B cell (primary cell): Measurements from ENCODE around the gene MAML3. TPM values are rescaled to one million over a fixed set of nuclear protein-coding genes. Genes with fewer than 3 reads are reported as not detected.

Experiments
- ATAC-seq: fragments of 200-7000 bp; cut with Tn5 transposase; one replicate; pipeline ENCODE4 v1.10.0; 2021; ENCODE audit warnings: low read depth, mild to moderate bottlenecking, moderate number of reproducible peaks, moderate library complexity
- CTCF ChIA-PET: fragments of 350-600 bp; sonication (Branson Sonifier 250); formaldehyde crosslinking; loops from one replicate; lab custom pipeline; 2021; ENCODE audit warnings: antibody characterized with exemption, inconsistent platforms; lab: Charles Lee
- POLR2A ChIA-PET: fragments of 350-600 bp; sonication (Branson Sonifier 250); formaldehyde crosslinking; loops from one replicate; lab custom pipeline; 2021; ENCODE audit warnings: antibody characterized with exemption; lab: Charles Lee
- DNase-seq: peaks from one replicate; pipeline ENCODE4 v3.0.0; 2013
- H2AFZ ChIP-seq: 2 replicates; pipeline ENCODE4 v1.6.1; 2012; ENCODE audit warnings: mild to moderate bottlenecking, low read depth, low read length; ENCODE audit not compliant: insufficient read depth, poor library complexity, severe bottlenecking
- H3K27ac ChIP-seq, 2 donors: 1 replicate in 1 of 2; 2 replicates in 1 of 2; pipeline ENCODE4 v1.5.1; 2012 to 2013; ENCODE audit warnings: low read length in 2 of 2, mild to moderate bottlenecking in 2 of 2, moderate library complexity in 1 of 2
- H3K27me3 ChIP-seq, 4 experiments: fragments of 200-600 bp in 1 of 4; sonication (generic) in 1 of 4; replicated peaks in 1 of 4; 1 replicate in 2 of 4; 2 replicates in 2 of 4; pipeline versions ENCODE4 v1.6.1 to v1.7.0; 2013 to 2016; ENCODE audit warnings: low read length in 3 of 4, mild to moderate bottlenecking in 2 of 4, mixed read lengths in 1 of 4, moderate library complexity in 1 of 4; ENCODE audit not compliant: insufficient read depth in 4 of 4, control insufficient read depth in 3 of 4; ENCODE audit errors: control extremely low read depth in 1 of 4
- H3K36me3 ChIP-seq, 2 experiments: replicated peaks in 1 of 2; 1 replicate in 1 of 2; 2 replicates in 1 of 2; pipeline versions ENCODE4 v1.6.1 to v1.7.1; 2013; ENCODE audit warnings: low read length in 1 of 2; ENCODE audit not compliant: insufficient read depth in 2 of 2, control insufficient read depth in 1 of 2; ENCODE audit errors: control extremely low read depth in 1 of 2, extremely low read depth in 1 of 2
- H3K4me1 ChIP-seq, 2 donors: fragments of 200-600 bp in 1 of 2; sonication (generic) in 1 of 2; 1 replicate in 1 of 2; 2 replicates in 1 of 2; pipeline versions ENCODE4 v1.5.1 to v1.6.1; 2013 to 2017; ENCODE audit warnings: low read length in 2 of 2; ENCODE audit not compliant: control insufficient read depth in 2 of 2, insufficient read depth in 2 of 2
- H3K4me2 ChIP-seq: replicated peaks from 2 replicates; pipeline ENCODE3; 2012; ENCODE audit warnings: mild to moderate bottlenecking, low read depth, low read length; ENCODE audit not compliant: poor library complexity, severe bottlenecking
- H3K4me3 ChIP-seq, 5 experiments: fragments of 200-600 bp in 1 of 5; sonication (generic) in 1 of 5; 1 replicate in 3 of 5; 2 replicates in 2 of 5; pipeline versions ENCODE4 v1.5.1 to v1.7.0; 2011 to 2016; ENCODE audit warnings: low read length in 4 of 5, mild to moderate bottlenecking in 4 of 5, low read depth in 2 of 5, control low read depth in 1 of 5, moderate library complexity in 1 of 5; ENCODE audit not compliant: insufficient read depth in 1 of 5; ENCODE audit errors: control extremely low read depth in 1 of 5, extremely low read depth in 1 of 5
- H3K79me2 ChIP-seq: fragments of 200-600 bp; sonication (generic); one replicate; pipeline ENCODE4 v1.6.0; 2016; ENCODE audit warnings: low read length; ENCODE audit not compliant: control insufficient read depth, insufficient read depth
- H3K9ac ChIP-seq: fragments of 200-600 bp; sonication (generic); 2 replicates; pipeline ENCODE4 v1.6.1; 2017; ENCODE audit warnings: mild to moderate bottlenecking, low read length, moderate library complexity
- H3K9me3 ChIP-seq, 3 donors: one replicate each; pipeline versions ENCODE4 v1.6.1 to v1.7.1; 2013; ENCODE audit warnings: low read length in 2 of 3; ENCODE audit not compliant: control insufficient read depth in 2 of 3, insufficient read depth in 1 of 3; ENCODE audit errors: control extremely low read depth in 1 of 3
- H4K20me1 ChIP-seq: 2 replicates; pipeline ENCODE4 v1.6.0; 2012; ENCODE audit warnings: mild to moderate bottlenecking, low read length; ENCODE audit not compliant: insufficient read depth, control insufficient read depth, poor library complexity, severe bottlenecking
- H3K27ac Mint-ChIP-seq: one replicate; pipeline ENCODE4 v1.8.0; 2021; ENCODE audit warnings: mixed read lengths
- H3K27me3 Mint-ChIP-seq: one replicate; pipeline ENCODE4 v1.8.0; 2021; ENCODE audit warnings: mixed read lengths
- H3K4me1 Mint-ChIP-seq: one replicate; pipeline ENCODE4 v1.8.0; 2021; ENCODE audit warnings: mixed read lengths
- H3K4me3 Mint-ChIP-seq: one replicate; pipeline ENCODE4 v1.8.0; 2021; ENCODE audit warnings: mixed read lengths
- H3K9me3 Mint-ChIP-seq: one replicate; pipeline ENCODE4 v1.8.0; 2022; ENCODE audit warnings: mixed read lengths; ENCODE audit not compliant: insufficient read depth
- CTCF ChIP-seq: fragments of 200-600 bp; IDR thresholded peaks from one replicate; pipeline ENCODE4 v1.8.0; 2022; ENCODE audit warnings: antibody characterized with exemption, mild to moderate bottlenecking
- EZH2 ChIP-seq: IDR thresholded peaks from 2 replicates; pipeline ENCODE4 v1.6.1; 2012; ENCODE audit warnings: borderline replicate concordance, low read depth, mild to moderate bottlenecking, moderate library complexity, low read length; ENCODE audit not compliant: insufficient read depth, poor library complexity, severe bottlenecking
- WGBS: methylation state at CpG from one replicate; pipeline ENCODE4 v1.1.5; 2013; ENCODE audit warnings: missing lambda C conversion rate; ENCODE audit not compliant: insufficient coverage; 5-methylcytosine and 5-hydroxymethylcytosine counted together
- intact Hi-C: fragments of 100-400 bp; cut with micrococcal nuclease; formaldehyde crosslinking; loops from one replicate; pipeline ENCODE4 v1.10.0; 2022
- polyA plus RNA-seq: library from polyadenylated mRNA; depleted of rRNA; stranded (reverse); fragments of >200 nt; gene quantifications from 2 replicates; pipeline ENCODE4 v1.2.3, GENCODE V29; 2012
- total RNA-seq, 2 donors: library from RNA; stranded (reverse); fragments of 120-200 nt in 1 of 2; gene quantifications; 1 replicate in 1 of 2; 2 replicates in 1 of 2; pipeline versions ENCODE4 v1.2.3 to v1.2.4, GENCODE V29; 2013 to 2022

MAML3 gene
- total and polyA plus RNA-seq, 2 donors (not counting 1 experiment from before 2014, with no cell fraction given), result 0.94 to 5.3 TPM

- ChIA-PET POLR2A (no interaction called here), CTCF (interaction anchor here (2.6 kb wide), 1 partner anchor 12 kb away, joined by 11 read pairs; no protein-coding TSS in a partner anchor)
- H2AFZ ChIP-seq, result no peak overlapping the region
- peaks cover 20% of the 10 kb centered on the region for H3K4me1 Mint-ChIP-seq
- no peaks in the 10 kb centered on the region for H3K9me3 ChIP-seq
- peaks cover 0 to 4% (median 2%) of the 10 kb centered on the region in 4 experiments for H3K27me3 ChIP-seq
- no peaks in the 10 kb centered on the region for H3K9me3 Mint-ChIP-seq
- H4K20me1 ChIP-seq, result no peaks in the 10 kb centered on the region
- H3K27ac Mint-ChIP-seq, result no peak overlapping the region
- TF ChIP-seq EZH2 (no peak), CTCF (no peak)
- no peak overlapping the region for H3K9ac ChIP-seq
- H3K4me2 ChIP-seq, result no peak overlapping the region
- DNase-seq (no peak), ATAC-seq (no peak)
- peaks cover 15 to 20% of the 10 kb centered on the region in 2 donors for H3K4me1 ChIP-seq
- H3K27me3 Mint-ChIP-seq, result peaks cover 6% of the 10 kb centered on the region
- no peaks in the 10 kb centered on the region for H3K79me2 ChIP-seq
- H3K27ac ChIP-seq, result no peak overlapping the region
- intact Hi-C loops, result no loop called here
- H3K4me3 ChIP-seq, result no peak overlapping the region
- no peak overlapping the region for H3K4me3 Mint-ChIP-seq
- WGBS, result 100% methylated on average over 1 of the region's 6 CpGs
- no peaks in the 10 kb centered on the region for H3K36me3 ChIP-seq
These were observed 484.6 kb downstream of the MAML3 start for GRCh38 chr4:139669335-139669734.

- DNase-seq (no peak), ATAC-seq (no peak)
- Mint-ChIP-seq H3K27me3 (peaks cover 6% of the 10 kb centered on the region), H3K27ac (no peak overlapping the region), H3K4me3 (no peak overlapping the region), H3K4me1 (peaks cover 19% of the 10 kb centered on the region), H3K9me3 (no peaks in the 10 kb centered on the region)
- Histone ChIP-seq H2AFZ (no peak overlapping the region), H3K9ac (no peak overlapping the region), H3K4me3 (no peak overlapping the region), H3K4me1 (peaks cover 15 to 20% of the 10 kb centered on the region in 2 donors), H3K27ac (no peak overlapping the region), H3K9me3 (no peaks in the 10 kb centered on the region), H3K36me3 (no peaks in the 10 kb centered on the region), H3K79me2 (no peaks in the 10 kb centered on the region), H3K4me2 (no peak overlapping the region), H4K20me1 (no peaks in the 10 kb centered on the region), H3K27me3 (peaks cover 0 to 4% (median 2%) of the 10 kb centered on the region in 4 experiments)
- TF ChIP-seq CTCF (no peak), EZH2 (no peak)
- POLR2A ChIA-PET, result no interaction called here
- CTCF ChIA-PET, result interaction anchor here (1.5 to 2.6 kb wide), 2 partner anchors 11 kb away, joined by 4 to 11 read pairs; no protein-coding TSS in a partner anchor
- 91% methylated on average over 4 of the region's 4 CpGs for WGBS
- intact Hi-C loops, result no loop called here
These were observed 485.3 kb downstream of the MAML3 start for GRCh38 chr4:139668658-139669201.
